ENCODE results near the gene TUBE1. TPM values are rescaled to one million over a fixed set of nuclear protein-coding genes. Genes with fewer than 3 reads are reported as not detected.
"Not testable (repeated sequence)": the region's sequence is repeated elsewhere in the genome, so short reads cannot be mapped to it uniquely, and the experiment has no call there.

TUBE1 gene
- total and polyA plus RNA-seq, 7 experiments from 2014 or later = 13.4 to 50.0 (median 28.1) TPM

GRCh38 chr6:112106026-112106425 lies 18.7 kb upstream of the TUBE1 start:
- Mint-ChIP-seq H3K36me3 (peaks cover 0 to 29% (median 25%) of the 10 kb centered on the region in 5 donors), H3K9me3 (peaks cover 0 to 24% (median 7%) of the 10 kb centered on the region in 11 donors), H3K27me3 (peaks cover 0 to 35% (median 6%) of the 10 kb centered on the region in 5 donors)
- CTCF ChIA-PET; intact Hi-C loops (cut with micrococcal nuclease); DNase-seq; POLR2A ChIA-PET; H3K27me3 ChIP-seq (ENCODE audit: control insufficient read depth in 2 of 2, insufficient read depth in 2 of 2, low read length in 2 of 2); H3K9me3 ChIP-seq (ENCODE audit: control insufficient read depth in 2 of 3, low read length in 3 of 3); H3K4me3 Mint-ChIP-seq; H3K4me3 ChIP-seq (ENCODE audit: low read length); H3K4me1 ChIP-seq (ENCODE audit: control insufficient read depth in 2 of 2, insufficient read depth in 2 of 2, low read length in 2 of 2); H3K4me1 Mint-ChIP-seq; ATAC-seq; H3K36me3 ChIP-seq (ENCODE audit: control insufficient read depth in 2 of 3, insufficient read depth in 3 of 3, low read length in 3 of 3); H3K27ac Mint-ChIP-seq; H3K27ac ChIP-seq (ENCODE audit: low read depth, low read length): not testable (repeated sequence)

- CTCF ChIA-PET = interaction anchor here (0.9 kb wide), 1 partner anchor 9 kb away, joined by 3 read pairs; no protein-coding TSS in a partner anchor
- Mint-ChIP-seq H3K9me3 (peaks cover 0 to 13% (median 6%) of the 10 kb centered on the region in 11 donors), H3K4me1 (no peaks in the 10 kb centered on the region), H3K27ac (no peak overlapping the region), H3K4me3 (no peak overlapping the region), H3K27me3 (peaks cover 0 to 30% (median 6%) of the 10 kb centered on the region in 5 donors), H3K36me3 (peaks cover 0 to 47% (median 35%) of the 10 kb centered on the region in 5 donors)
- no peak overlapping the region for H3K4me3 ChIP-seq (ENCODE audit: low read length)
- no peaks in the 10 kb centered on the region for H3K36me3 ChIP-seq (ENCODE audit: control insufficient read depth in 2 of 3, insufficient read depth in 3 of 3, low read length in 3 of 3)
- POLR2A ChIA-PET = no interaction called here
- no peak overlapping the region for H3K27ac ChIP-seq (ENCODE audit: low read depth, low read length)
- H3K4me1 ChIP-seq (ENCODE audit: control insufficient read depth in 2 of 2, insufficient read depth in 2 of 2, low read length in 2 of 2) = no peaks in the 10 kb centered on the region
- H3K27me3 ChIP-seq (ENCODE audit: control insufficient read depth in 2 of 2, insufficient read depth in 2 of 2, low read length in 2 of 2) = no peaks in the 10 kb centered on the region
- intact Hi-C loops (cut with micrococcal nuclease) = no loop called here
- no peaks in the 10 kb centered on the region for H3K9me3 ChIP-seq (ENCODE audit: control insufficient read depth in 2 of 3, low read length in 3 of 3)
- DNase-seq (no peak), ATAC-seq (no peak)
These were observed 13.3 kb upstream of the TUBE1 start for GRCh38 chr6:112100561-112100960.

GRCh38 chr6:112096901-112097300 lies 9.6 kb upstream of the TUBE1 start:
- H3K27ac Mint-ChIP-seq = no peak overlapping the region
- no peak overlapping the region for H3K27ac ChIP-seq (ENCODE audit: low read depth, low read length)
- H3K27me3 Mint-ChIP-seq = peaks cover 0 to 30% (median 5%) of the 10 kb centered on the region in 5 donors
- CTCF ChIA-PET = interaction anchor here (0.6 kb wide), 1 partner anchor 478 kb away, joined by 4 read pairs; no protein-coding TSS in a partner anchor
- POLR2A ChIA-PET = interaction anchor here (1.0 kb wide), 1 partner anchor 15 kb away, joined by 3 read pairs; no protein-coding TSS in a partner anchor
- H3K9me3 ChIP-seq (ENCODE audit: control insufficient read depth in 2 of 3, low read length in 3 of 3) = no peaks in the 10 kb centered on the region
- peaks cover 0 to 26% (median 16%) of the 10 kb centered on the region in 5 donors for H3K36me3 Mint-ChIP-seq
- no peak overlapping the region for H3K4me3 ChIP-seq (ENCODE audit: low read length)
- no peaks in the 10 kb centered on the region for H3K4me1 Mint-ChIP-seq
- peaks cover 0 to 4% (median 0%) of the 10 kb centered on the region in 11 donors for H3K9me3 Mint-ChIP-seq
- DNase-seq = no peak
- intact Hi-C loops (cut with micrococcal nuclease) = no loop called here
- H3K4me1 ChIP-seq (ENCODE audit: control insufficient read depth in 2 of 2, insufficient read depth in 2 of 2, low read length in 2 of 2) = no peaks in the 10 kb centered on the region
- H3K27me3 ChIP-seq (ENCODE audit: control insufficient read depth in 2 of 2, insufficient read depth in 2 of 2, low read length in 2 of 2) = no peaks in the 10 kb centered on the region
- no peaks in the 10 kb centered on the region for H3K36me3 ChIP-seq (ENCODE audit: control insufficient read depth in 2 of 3, insufficient read depth in 3 of 3, low read length in 3 of 3)
- H3K4me3 Mint-ChIP-seq = no peak overlapping the region
- ATAC-seq = no peak

GRCh38 chr6:112087916-112088315 lies 634 bp upstream of the TUBE1 start:
- peaks cover 0 to 9% (median 0%) of the 10 kb centered on the region in 3 experiments for H3K36me3 ChIP-seq (ENCODE audit: control insufficient read depth in 2 of 3, insufficient read depth in 3 of 3, low read length in 3 of 3)
- intact Hi-C loops (cut with micrococcal nuclease) = loop anchor here (1.0 to 10.0 kb wide), 20 partner anchors 45 to 1913 kb away; partner anchors contain the start of genes FYN (in 2 of the 2), GTF3C6 (in 2 of the 2), REV3L (in 2 of the 2) and SLC16A10 (in 2 of the 2)
- H3K4me3 Mint-ChIP-seq = no peak overlapping the region
- peaks cover 0 to 3% of the 10 kb centered on the region in 2 donors for H3K27me3 ChIP-seq (ENCODE audit: control insufficient read depth in 2 of 2, insufficient read depth in 2 of 2, low read length in 2 of 2)
- H3K27me3 Mint-ChIP-seq = peaks cover 0 to 39% (median 10%) of the 10 kb centered on the region in 5 donors
- ATAC-seq (no peak), DNase-seq (no peak)
- ChIA-PET CTCF (interaction anchor here (2.0 kb wide), 1 partner anchor 75 kb away, joined by 9 read pairs; no protein-coding TSS in a partner anchor), POLR2A (interaction anchor here (1.0 to 2.0 kb wide), 5 partner anchors 8 to 1213 kb away, joined by 3 to 7 read pairs (median 4); partner anchors contain the start of genes AMD1 and TRAF3IP2)
- H3K4me1 ChIP-seq (ENCODE audit: control insufficient read depth in 2 of 2, insufficient read depth in 2 of 2, low read length in 2 of 2) = peaks cover 0 to 7% of the 10 kb centered on the region in 2 donors
- peaks cover 0 to 18% (median 10%) of the 10 kb centered on the region in 7 donors for H3K4me1 Mint-ChIP-seq
- peaks cover 0 to 2% (median 0%) of the 10 kb centered on the region in 11 donors for H3K9me3 Mint-ChIP-seq
- H3K4me3 ChIP-seq (ENCODE audit: low read length) = peak overlapping the region; percentile 64
- H3K9me3 ChIP-seq (ENCODE audit: control insufficient read depth in 2 of 3, low read length in 3 of 3) = no peaks in the 10 kb centered on the region
- H3K36me3 Mint-ChIP-seq = peaks cover 0 to 17% (median 4%) of the 10 kb centered on the region in 5 donors
- H3K27ac Mint-ChIP-seq = no peak overlapping the region
- peak overlapping the region; percentile 87 for H3K27ac ChIP-seq (ENCODE audit: low read depth, low read length)

- H3K9me3 Mint-ChIP-seq = peaks cover 0 to 2% (median 0%) of the 10 kb centered on the region in 11 donors
- Histone ChIP-seq H3K27me3 (ENCODE audit: control insufficient read depth in 2 of 2, insufficient read depth in 2 of 2, low read length in 2 of 2) (peaks cover 0 to 3% of the 10 kb centered on the region in 2 donors), H3K4me1 (ENCODE audit: control insufficient read depth in 2 of 2, insufficient read depth in 2 of 2, low read length in 2 of 2) (peaks cover 0 to 7% of the 10 kb centered on the region in 2 donors), H3K4me3 (ENCODE audit: low read length) (peak overlapping the region; percentile 64), H3K9me3 (ENCODE audit: control insufficient read depth in 2 of 3, low read length in 3 of 3) (no peaks in the 10 kb centered on the region), H3K27ac (ENCODE audit: low read depth, low read length) (peak overlapping the region; percentile 87), H3K36me3 (ENCODE audit: control insufficient read depth in 2 of 3, insufficient read depth in 3 of 3, low read length in 3 of 3) (peaks cover 0 to 9% (median 0%) of the 10 kb centered on the region in 3 experiments)
- H3K27ac Mint-ChIP-seq = no peak overlapping the region
- intact Hi-C loops (cut with micrococcal nuclease) = loop anchor here (1.0 to 10.0 kb wide), 20 partner anchors 43 to 1912 kb away; partner anchors contain the start of genes FYN (in 2 of the 2), GTF3C6 (in 2 of the 2), REV3L (in 2 of the 2) and SLC16A10 (in 2 of the 2)
- ChIA-PET POLR2A (interaction anchor here (0.8 to 2.0 kb wide), 8 partner anchors 9 to 828 kb away, joined by 3 to 7 read pairs (median 4); partner anchors contain the start of gene TRAF3IP2), CTCF (interaction anchor here (2.0 kb wide), 1 partner anchor 77 kb away, joined by 9 read pairs; no protein-coding TSS in a partner anchor)
- no peak overlapping the region for H3K4me3 Mint-ChIP-seq
- H3K36me3 Mint-ChIP-seq = peaks cover 0 to 25% (median 4%) of the 10 kb centered on the region in 5 donors
- ATAC-seq = no peak
- H3K27me3 Mint-ChIP-seq = peaks cover 0 to 31% (median 5%) of the 10 kb centered on the region in 5 donors
- peaks cover 0 to 18% (median 10%) of the 10 kb centered on the region in 7 donors for H3K4me1 Mint-ChIP-seq
- DNase-seq = no peak
These were observed 542 bp downstream of the TUBE1 start for GRCh38 chr6:112086744-112087135.

GRCh38 chr6:112085286-112086065 lies 1.8 kb downstream of the TUBE1 start:
- Mint-ChIP-seq H3K4me1 (peaks cover 0 to 18% (median 10%) of the 10 kb centered on the region in 7 donors), H3K27ac (peak overlapping the region in 5 of 9 donors; percentile 20 to 73 (median 40)), H3K36me3 (peaks cover 0 to 29% (median 4%) of the 10 kb centered on the region in 5 donors), H3K9me3 (peaks cover 0 to 2% (median 0%) of the 10 kb centered on the region in 11 donors), H3K27me3 (peaks cover 0 to 21% (median 0%) of the 10 kb centered on the region in 5 donors), H3K4me3 (peak overlapping the region; percentile 23 to 68 (median 49))
- ChIA-PET POLR2A (interaction anchor here (0.9 to 1.0 kb wide), 2 partner anchors 13 to 147 kb away, joined by 3 to 4 read pairs; no protein-coding TSS in a partner anchor), CTCF (interaction anchor here (0.6 to 2.0 kb wide), 3 partner anchors 78 to 690 kb away, joined by 3 to 9 read pairs (median 5); no protein-coding TSS in a partner anchor)
- peaks cover 0 to 7% of the 10 kb centered on the region in 2 donors for H3K4me1 ChIP-seq (ENCODE audit: control insufficient read depth in 2 of 2, insufficient read depth in 2 of 2, low read length in 2 of 2)
- intact Hi-C loops (cut with micrococcal nuclease) = loop anchor here (2.0 to 10.0 kb wide), 8 partner anchors 199 to 1911 kb away; partner anchors contain the start of genes CDC40 (in 1 of the 2), GTF3C6 (in 1 of the 2), HDAC2 (in 1 of the 2) and REV3L (in 1 of the 2)
- H3K27ac ChIP-seq (ENCODE audit: low read depth, low read length) = no peak overlapping the region
- H3K27me3 ChIP-seq (ENCODE audit: control insufficient read depth in 2 of 2, insufficient read depth in 2 of 2, low read length in 2 of 2) = peaks cover 0 to 3% of the 10 kb centered on the region in 2 donors
- DNase-seq (no peak), ATAC-seq (no peak)
- H3K9me3 ChIP-seq (ENCODE audit: control insufficient read depth in 2 of 3, low read length in 3 of 3) = no peaks in the 10 kb centered on the region
- H3K36me3 ChIP-seq (ENCODE audit: control insufficient read depth in 2 of 3, insufficient read depth in 3 of 3, low read length in 3 of 3) = peaks cover 0 to 9% (median 0%) of the 10 kb centered on the region in 3 experiments
- H3K4me3 ChIP-seq (ENCODE audit: low read length) = no peak overlapping the region

Measured in naive thymus-derived CD4-positive, alpha-beta T cell (primary cell).